T-helper 1 cell treated with Interleukin-12 subunit alpha and Interleukin-12 subunit beta and Interleukin-4 antibody, amounts not matched to agents 30 μg/mL and 1 μg/mL, for 36 hours (primary cell): ENCODE data around the gene ADH4.
"Not testable (repeated sequence)": the region's sequence is repeated elsewhere in the genome, so short reads cannot be mapped to it uniquely, and the experiment has no call there.

Source experiments
- H3K27ac Mint-ChIP-seq: one replicate; pipeline ENCODE4 v1.8.0; 2021; ENCODE audit warnings: mild to moderate bottlenecking, mixed read lengths
- H3K27me3 Mint-ChIP-seq: one replicate; pipeline ENCODE4 v1.8.0; 2021; ENCODE audit warnings: low read depth, mixed read lengths
- H3K36me3 Mint-ChIP-seq: one replicate; pipeline ENCODE4 v1.8.0; 2021; ENCODE audit warnings: low read depth, mixed read lengths
- H3K4me1 Mint-ChIP-seq: one replicate; pipeline ENCODE4 v1.8.0; 2021; ENCODE audit warnings: low read depth, mixed read lengths
- H3K4me3 Mint-ChIP-seq: one replicate; pipeline ENCODE4 v1.8.0; 2021; ENCODE audit warnings: mild to moderate bottlenecking, moderate library complexity, mixed read lengths
- H3K9me3 Mint-ChIP-seq: one replicate; pipeline ENCODE4 v1.8.0; 2021; ENCODE audit warnings: mixed read lengths

The ADH4 gene

DNA sequence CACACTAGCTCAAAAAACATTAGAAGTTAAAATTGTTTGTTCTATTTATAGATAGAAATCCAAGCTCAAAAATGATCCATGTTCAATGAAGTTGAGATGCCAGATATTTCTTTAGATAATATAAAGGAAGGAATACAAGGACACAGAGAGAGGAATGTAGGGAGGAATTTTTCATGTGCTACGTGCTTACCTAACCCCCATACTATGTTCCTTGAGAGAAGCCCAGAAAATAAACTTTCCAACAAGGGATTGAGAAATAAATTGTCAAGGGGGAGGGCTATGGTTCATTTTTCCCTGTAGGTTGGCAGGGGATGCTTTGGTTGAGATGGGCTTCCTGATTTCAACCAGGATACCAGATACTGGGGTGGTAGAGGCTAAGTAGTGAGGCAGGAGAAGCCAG is 39.9 kb downstream of the ADH4 start:
- no peaks in the 10 kb centered on the region for H3K4me1 Mint-ChIP-seq
- H3K4me3 Mint-ChIP-seq, result no peak overlapping the region
- H3K27ac Mint-ChIP-seq, result no peak overlapping the region
- no peaks in the 10 kb centered on the region for H3K27me3 Mint-ChIP-seq
- no peaks in the 10 kb centered on the region for H3K9me3 Mint-ChIP-seq
- no peaks in the 10 kb centered on the region for H3K36me3 Mint-ChIP-seq

DNA sequence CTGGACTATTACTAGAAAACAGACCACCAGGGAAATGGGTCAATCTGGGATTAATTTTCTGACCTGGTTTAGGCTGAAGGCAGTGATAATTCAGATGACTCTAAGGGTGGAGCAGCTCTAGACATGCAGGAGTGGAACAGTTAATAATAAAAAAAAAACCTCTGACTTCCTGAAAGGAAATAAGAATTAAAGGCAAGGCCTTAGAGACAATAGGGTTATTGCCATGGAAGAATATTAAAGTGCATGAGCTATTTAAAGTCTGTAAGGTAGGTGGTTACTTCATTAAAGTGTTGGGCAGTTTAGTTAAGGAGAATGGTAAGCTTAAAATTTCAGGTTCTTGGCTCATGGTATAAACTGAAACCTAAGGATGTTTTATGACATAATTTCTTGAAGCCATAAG is 40.9 kb downstream of the ADH4 start:
- Mint-ChIP-seq H3K27ac (no peak overlapping the region), H3K9me3 (no peaks in the 10 kb centered on the region), H3K4me1 (no peaks in the 10 kb centered on the region), H3K27me3 (peaks cover 4% of the 10 kb centered on the region), H3K36me3 (no peaks in the 10 kb centered on the region), H3K4me3 (no peak overlapping the region)

DNA sequence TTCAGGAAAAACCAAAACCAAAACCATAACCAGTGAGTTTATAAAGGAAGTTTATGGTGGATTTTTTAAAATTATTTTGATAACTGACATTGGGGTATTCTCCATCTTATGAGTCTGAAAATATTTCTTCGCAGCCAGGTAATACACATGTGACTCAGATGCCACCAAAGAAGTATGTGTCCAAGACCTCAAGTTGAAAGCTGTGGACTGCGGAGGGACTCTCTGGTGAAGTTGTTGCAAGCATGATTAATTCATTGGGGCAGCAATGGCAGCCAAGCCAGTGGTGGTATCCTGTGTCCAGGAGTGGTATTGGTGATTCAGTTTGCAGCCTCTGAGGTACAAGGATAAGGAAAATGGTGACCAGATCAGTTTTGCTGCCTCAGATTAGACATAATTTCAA is 41.5 kb downstream of the ADH4 start:
- H3K27me3 Mint-ChIP-seq, result peaks cover 4% of the 10 kb centered on the region
- no peaks in the 10 kb centered on the region for H3K9me3 Mint-ChIP-seq
- no peaks in the 10 kb centered on the region for H3K36me3 Mint-ChIP-seq
- H3K4me3 Mint-ChIP-seq, result no peak overlapping the region
- H3K27ac Mint-ChIP-seq, result no peak overlapping the region
- H3K4me1 Mint-ChIP-seq, result no peaks in the 10 kb centered on the region

DNA sequence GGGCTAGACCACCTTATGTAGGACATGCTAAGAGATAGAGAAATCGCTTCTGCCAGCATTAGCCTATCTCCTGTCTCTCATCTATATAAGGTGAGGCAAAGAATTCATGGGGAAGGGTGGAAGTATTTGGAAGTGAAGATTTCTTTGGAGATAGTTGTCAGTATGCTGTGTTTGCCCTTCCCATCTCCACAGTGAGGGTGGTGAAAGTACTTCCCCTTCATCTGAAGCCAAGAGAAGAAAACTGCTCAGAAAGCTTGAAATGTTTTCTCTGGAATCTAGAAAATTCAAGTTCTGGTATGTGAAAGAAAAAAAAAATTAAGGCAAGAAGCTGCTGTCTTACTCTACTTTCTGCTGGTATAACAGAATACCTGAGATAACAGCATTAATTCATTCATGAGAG is 43.2 kb downstream of the ADH4 start:
- H3K27me3 Mint-ChIP-seq, result peaks cover 14% of the 10 kb centered on the region
- H3K36me3 Mint-ChIP-seq, result no peaks in the 10 kb centered on the region
- H3K27ac Mint-ChIP-seq, result no peak overlapping the region
- no peak overlapping the region for H3K4me3 Mint-ChIP-seq
- no peaks in the 10 kb centered on the region for H3K9me3 Mint-ChIP-seq
- H3K4me1 Mint-ChIP-seq, result no peaks in the 10 kb centered on the region

DNA sequence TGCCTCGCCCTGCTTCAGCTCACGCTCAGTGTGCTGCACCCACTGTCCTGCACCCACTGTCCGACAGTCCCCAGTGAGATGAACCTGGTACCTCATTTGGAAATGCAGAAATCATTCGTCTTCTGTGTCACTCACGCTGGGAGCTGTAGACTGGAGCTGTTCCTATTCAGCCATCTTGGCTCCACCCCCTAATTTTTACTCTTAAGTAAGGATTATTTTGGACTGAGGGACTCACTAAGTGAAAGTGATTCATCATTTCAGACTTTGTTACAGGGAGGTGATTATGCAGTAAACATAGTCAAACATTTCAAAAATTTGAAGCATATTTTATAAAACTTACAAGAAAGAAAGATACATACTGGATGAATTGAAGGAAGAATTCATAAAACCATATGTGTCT is 44.3 kb downstream of the ADH4 start:
- not testable (repeated sequence) for H3K4me3 Mint-ChIP-seq, H3K36me3 Mint-ChIP-seq, H3K4me1 Mint-ChIP-seq, H3K9me3 Mint-ChIP-seq, H3K27ac Mint-ChIP-seq
- peaks cover 14% of the 10 kb centered on the region for H3K27me3 Mint-ChIP-seq

DNA sequence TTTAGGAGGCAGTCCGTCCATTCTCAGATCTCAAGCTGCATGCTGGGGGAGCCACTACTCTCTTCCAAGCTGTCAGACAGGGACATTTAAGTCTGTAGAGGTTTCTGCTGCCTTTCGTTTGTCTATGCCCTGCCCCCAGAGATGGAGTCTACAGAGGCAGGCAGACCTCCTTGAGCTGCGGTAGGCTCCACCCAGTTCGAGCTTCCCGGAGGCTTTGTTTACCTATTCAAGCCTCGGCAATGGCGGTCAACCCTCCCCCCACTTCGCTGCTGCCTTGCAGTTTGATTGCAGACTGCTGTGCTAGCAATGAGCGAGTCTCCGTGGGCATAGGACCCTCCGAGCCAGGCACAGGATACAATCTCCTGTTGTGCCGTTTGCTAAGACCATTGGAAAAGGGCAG is 44.8 kb downstream of the ADH4 start:
- H3K4me1 Mint-ChIP-seq, result no peaks in the 10 kb centered on the region
- H3K9me3 Mint-ChIP-seq, result no peaks in the 10 kb centered on the region
- H3K4me3 Mint-ChIP-seq, result no peak overlapping the region
- H3K27ac Mint-ChIP-seq, result no peak overlapping the region
- H3K27me3 Mint-ChIP-seq, result peaks cover 14% of the 10 kb centered on the region
- H3K36me3 Mint-ChIP-seq, result no peaks in the 10 kb centered on the region

DNA sequence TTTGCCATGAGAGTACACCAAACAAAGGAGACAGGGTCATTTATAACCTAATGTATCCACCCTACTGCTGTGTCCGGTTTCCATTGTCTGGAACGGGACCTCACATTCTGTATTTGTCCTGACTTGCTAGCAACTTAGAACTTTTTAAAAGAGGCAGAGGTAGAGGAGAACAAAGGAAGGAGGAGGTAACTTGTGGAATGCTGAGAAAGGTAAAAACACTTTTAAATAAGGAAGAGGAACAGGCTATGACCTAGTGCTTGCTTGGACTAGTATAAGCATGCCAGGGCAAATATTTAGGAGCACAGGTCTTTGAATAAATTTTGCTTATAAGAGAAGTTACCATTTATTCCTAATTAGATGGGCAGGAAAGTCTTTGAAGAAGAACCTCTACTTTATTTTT is 52.3 kb downstream of the ADH4 start:
- not testable (repeated sequence) for H3K36me3 Mint-ChIP-seq, H3K27ac Mint-ChIP-seq, H3K27me3 Mint-ChIP-seq, H3K9me3 Mint-ChIP-seq, H3K4me3 Mint-ChIP-seq
- H3K4me1 Mint-ChIP-seq, result peaks cover 18% of the 10 kb centered on the region

DNA sequence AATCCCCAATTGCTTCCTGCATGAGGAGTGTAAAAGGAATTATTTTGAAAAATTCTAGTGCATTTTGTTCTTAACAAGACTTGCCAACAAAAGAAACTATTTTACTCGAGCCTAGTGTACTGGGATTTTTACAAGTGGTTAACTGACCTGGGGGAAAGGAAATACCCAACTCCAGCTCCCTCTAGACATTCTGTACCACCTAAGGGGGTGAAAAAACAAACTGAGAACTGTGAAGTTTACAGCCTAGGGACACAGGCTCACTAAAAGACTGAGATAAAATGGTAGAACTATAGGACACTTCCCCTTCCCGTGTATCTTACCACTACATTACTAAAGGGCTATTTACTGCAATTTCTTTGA is 52.9 kb downstream of the ADH4 start:
- Mint-ChIP-seq H3K9me3 (no peaks in the 10 kb centered on the region), H3K4me1 (peaks cover 22% of the 10 kb centered on the region), H3K4me3 (no peak overlapping the region), H3K27me3 (peaks cover 4% of the 10 kb centered on the region), H3K27ac (no peak overlapping the region), H3K36me3 (peaks cover 5% of the 10 kb centered on the region)

DNA sequence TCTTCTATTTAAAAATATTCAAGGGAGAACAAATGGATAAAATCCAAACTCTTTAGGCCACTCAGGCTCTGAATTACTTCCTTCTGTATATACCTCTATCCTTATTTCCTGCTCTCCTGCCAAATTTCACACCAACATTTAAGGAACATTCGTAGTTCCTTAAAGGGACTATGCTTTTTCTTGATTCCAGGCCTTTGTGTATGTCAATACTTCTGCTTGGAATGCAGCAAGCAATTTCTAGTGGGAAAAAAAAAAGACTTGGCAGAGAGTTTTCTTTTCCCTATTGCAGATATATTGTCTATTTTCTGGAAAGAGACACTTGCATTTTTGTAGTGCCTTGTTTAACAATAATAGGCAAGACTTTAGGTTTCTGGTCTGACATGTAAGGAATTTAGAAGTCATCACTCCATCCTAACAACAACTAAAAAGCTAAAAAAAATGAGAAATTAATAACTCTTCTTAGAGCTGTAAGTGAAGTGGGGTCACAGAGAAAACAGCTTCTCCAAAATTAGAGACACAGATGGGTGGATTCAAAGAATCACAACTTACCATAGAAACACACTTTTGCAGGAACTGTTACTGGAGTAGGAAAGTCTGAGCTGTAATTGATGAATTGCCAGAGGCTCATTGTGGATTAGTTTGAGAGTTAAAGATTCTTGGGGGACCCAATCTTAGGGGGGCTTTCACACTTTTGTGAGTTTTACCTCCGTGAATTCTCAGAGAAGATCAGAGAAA is 53.4 kb downstream of the ADH4 start:
- no peak overlapping the region for H3K4me3 Mint-ChIP-seq
- peaks cover 5% of the 10 kb centered on the region for H3K36me3 Mint-ChIP-seq
- peaks cover 23% of the 10 kb centered on the region for H3K4me1 Mint-ChIP-seq
- no peak overlapping the region for H3K27ac Mint-ChIP-seq
- H3K9me3 Mint-ChIP-seq, result no peaks in the 10 kb centered on the region
- H3K27me3 Mint-ChIP-seq, result peaks cover 4% of the 10 kb centered on the region

DNA sequence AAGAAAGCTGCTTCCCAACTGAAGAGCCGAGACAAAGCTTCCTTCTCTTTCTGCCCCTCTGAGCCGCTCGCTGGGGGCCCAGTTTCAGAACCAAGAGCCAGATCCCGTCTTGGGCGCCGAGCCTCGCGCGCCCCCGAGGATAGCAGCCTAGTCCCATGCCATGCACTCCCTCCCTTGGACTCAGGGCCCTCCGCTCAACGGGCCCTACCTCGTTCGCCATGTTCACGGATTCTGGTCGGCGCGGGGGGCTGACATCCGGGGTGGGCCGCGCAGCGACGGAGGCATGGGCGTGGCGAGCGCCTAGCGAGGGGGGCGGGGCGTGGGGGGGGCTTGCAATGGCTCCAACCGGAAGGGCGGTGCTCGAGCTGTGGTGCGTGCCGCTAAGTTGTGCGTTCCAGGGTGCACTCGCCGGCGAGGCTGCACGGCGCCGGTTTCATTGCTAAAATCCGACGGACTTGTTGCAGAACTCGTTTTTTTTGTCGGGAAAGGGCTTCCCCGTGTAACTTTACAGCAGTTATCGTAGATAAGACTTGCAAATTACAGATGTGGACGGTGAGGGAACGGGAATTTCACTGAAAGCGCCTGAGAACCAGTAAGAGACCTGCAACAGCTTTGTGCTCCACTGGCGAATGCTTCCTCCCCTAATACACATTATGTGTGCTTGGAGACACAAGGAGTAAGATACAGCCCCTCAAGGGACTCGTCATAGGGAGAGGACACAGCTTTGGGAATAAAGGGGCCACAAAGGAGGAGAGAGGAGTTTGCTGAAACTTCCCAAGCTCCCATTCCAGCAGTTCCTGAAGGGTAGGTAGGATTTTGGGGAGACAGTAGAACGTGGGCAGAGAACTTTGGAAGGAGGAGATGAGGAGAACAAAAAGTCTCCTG is 55.4 kb downstream of the ADH4 start, which contains the start of gene ADH5:
Gene ADH5, minus strand, starts transcription at position 308 of the 885 bp plus-strand sequence. Its CDS starts 88 bp downstream, at position 220.
- H3K27me3 Mint-ChIP-seq, result peaks cover 4% of the 10 kb centered on the region
- H3K4me1 Mint-ChIP-seq, result peaks cover 26% of the 10 kb centered on the region
- H3K9me3 Mint-ChIP-seq, result no peaks in the 10 kb centered on the region
- H3K4me3 Mint-ChIP-seq, result peak within 1 kb of the TSS; percentile 94
- peak within 1 kb of the TSS; percentile 95 for H3K27ac Mint-ChIP-seq
- H3K36me3 Mint-ChIP-seq, result peaks cover 15% of the 10 kb centered on the region

DNA sequence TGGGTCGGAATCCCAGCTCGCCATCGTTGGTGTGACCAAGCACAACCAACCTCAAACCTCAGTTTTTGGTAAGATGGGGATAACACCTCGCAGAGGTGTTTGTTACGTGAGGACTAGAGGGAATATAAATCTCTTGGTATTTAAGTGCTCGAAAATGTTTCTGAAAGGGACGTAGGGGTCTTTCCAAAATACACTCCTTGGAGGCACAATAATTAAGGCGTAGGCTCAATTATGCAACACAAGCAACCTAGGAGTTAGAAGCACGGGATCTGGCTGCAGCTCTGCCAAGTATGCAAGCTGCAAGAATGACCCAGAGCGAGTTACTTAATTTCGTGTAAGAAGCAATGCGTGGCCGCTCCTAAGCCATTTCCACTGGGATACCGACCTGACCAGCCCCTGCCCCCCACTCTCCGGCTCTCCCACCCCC is 56.1 kb downstream of the ADH4 start:
- H3K36me3 Mint-ChIP-seq, result peaks cover 22% of the 10 kb centered on the region
- peaks cover 4% of the 10 kb centered on the region for H3K27me3 Mint-ChIP-seq
- peak overlapping the region; percentile 94 for H3K4me3 Mint-ChIP-seq
- peak overlapping the region; percentile 95 for H3K27ac Mint-ChIP-seq
- no peaks in the 10 kb centered on the region for H3K9me3 Mint-ChIP-seq
- H3K4me1 Mint-ChIP-seq, result peaks cover 26% of the 10 kb centered on the region

DNA sequence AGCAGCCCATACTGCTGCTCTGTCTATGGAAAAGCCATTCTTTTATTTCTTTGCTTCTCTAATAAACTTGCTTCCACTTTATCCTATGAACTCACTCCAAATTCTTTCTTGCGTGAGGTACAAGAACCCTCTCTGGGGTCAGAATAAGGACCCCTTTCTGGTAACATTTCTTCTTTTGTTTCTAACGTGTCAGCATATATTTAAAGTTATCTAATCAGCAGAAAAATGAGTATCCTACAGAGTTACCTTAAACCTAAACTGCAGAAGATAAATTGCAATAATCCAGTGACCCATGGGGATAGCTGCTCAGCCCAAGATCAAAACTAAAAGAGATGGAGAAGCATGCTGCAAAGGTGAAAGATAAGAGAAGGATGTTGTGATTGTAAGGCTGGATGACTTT is 59.5 kb downstream of the ADH4 start:
- Mint-ChIP-seq H3K36me3 (peaks cover 36% of the 10 kb centered on the region), H3K27ac (no peak overlapping the region), H3K4me1 (peaks cover 20% of the 10 kb centered on the region)

DNA sequence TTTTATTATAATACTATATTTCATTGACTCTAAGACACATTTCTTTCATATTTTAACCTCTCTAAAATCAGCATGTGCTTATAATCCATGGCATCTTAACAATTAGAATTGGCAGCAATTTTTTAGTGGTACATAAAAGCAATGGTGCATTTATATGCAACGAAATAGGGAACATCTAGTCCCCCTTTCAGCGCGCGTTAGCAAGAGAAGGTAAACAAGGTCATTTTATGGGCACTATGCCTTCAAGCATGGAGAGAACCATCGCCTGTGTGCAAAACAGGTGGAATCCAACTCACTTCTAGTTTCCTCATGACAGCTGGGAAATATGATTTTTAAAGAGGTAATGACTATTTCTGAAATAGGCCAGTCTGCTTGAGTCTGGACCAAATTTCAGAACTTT is 61.9 kb downstream of the ADH4 start:
- H3K27ac Mint-ChIP-seq, result no peak overlapping the region

More for the DNA sequence above, 59.5 kb downstream of the ADH4 start:
- Mint-ChIP-seq H3K4me3 (no peak overlapping the region), H3K27me3 (no peaks in the 10 kb centered on the region), H3K9me3 (no peaks in the 10 kb centered on the region)

DNA sequence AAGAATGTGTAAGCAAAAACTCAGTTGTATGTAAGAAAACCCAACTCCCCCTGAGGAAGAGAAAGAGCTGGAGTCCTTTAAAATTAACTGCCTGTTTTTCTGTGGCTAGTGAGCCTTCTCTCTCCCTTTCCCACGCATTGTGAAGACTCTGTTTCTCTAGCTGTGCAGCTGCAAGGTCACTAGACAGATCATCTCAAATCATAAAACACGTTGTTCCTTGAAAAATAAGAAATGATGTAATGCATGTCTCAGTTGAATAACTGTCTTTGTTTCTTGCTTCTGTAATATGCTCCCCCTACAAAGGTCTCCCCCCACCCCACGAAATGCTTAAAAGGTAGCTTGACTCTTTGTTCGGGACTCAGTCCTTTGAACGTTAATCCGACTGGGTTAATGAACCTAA is 63.2 kb downstream of the ADH4 start:
- H3K4me3 Mint-ChIP-seq, H3K27me3 Mint-ChIP-seq, H3K4me1 Mint-ChIP-seq, H3K9me3 Mint-ChIP-seq: not testable (repeated sequence)
- Mint-ChIP-seq H3K36me3 (peaks cover 45% of the 10 kb centered on the region), H3K27ac (peak overlapping the region; percentile 35)

More for the DNA sequence above, 61.9 kb downstream of the ADH4 start:
- Mint-ChIP-seq H3K4me3 (no peak overlapping the region), H3K9me3 (no peaks in the 10 kb centered on the region), H3K27me3 (no peaks in the 10 kb centered on the region), H3K4me1 (peaks cover 11% of the 10 kb centered on the region), H3K36me3 (peaks cover 43% of the 10 kb centered on the region)
